ENCODE results near the gene TRAF3.

Gene TRAF3

GRCh38 chr14:102746634-102747438 lies 30.4 kb upstream of the TRAF3 start:
- DNase-seq (ENCODE audit: low read depth, low spot score): no peak
- H3K9ac ChIP-seq (ENCODE audit: insufficient read length, low read depth): no peak overlapping the region

GRCh38 chr14:102748806-102749205 lies 28.4 kb upstream of the TRAF3 start:
- Histone ChIP-seq H3K9ac (ENCODE audit: insufficient read length, low read depth) (peak overlapping the region; percentile 32), H3K4me1 (ENCODE audit: insufficient read depth, insufficient read length) (peaks cover 18% of the 10 kb centered on the region), H3K9me3 (ENCODE audit: insufficient read depth, low read length) (no peaks in the 10 kb centered on the region), H3K36me3 (ENCODE audit: insufficient read depth, insufficient read length, low read length) (peaks cover 20% of the 10 kb centered on the region), H3K27me3 (ENCODE audit: insufficient read depth, insufficient read length) (no peaks in the 10 kb centered on the region), H3K4me3 (ENCODE audit: insufficient read length, low read depth) (no peak overlapping the region)
- TF ChIP-seq ZNF274 (IDR thresholded peaks at IDR 0.05; ENCODE audit: low read depth, low read length) (no peak), SUZ12 (IDR thresholded peaks at IDR 0.05; ENCODE audit: extremely low read depth, insufficient read depth, insufficient read length) (no peak), YY1 (IDR thresholded peaks at IDR 0.05; ENCODE audit: insufficient read depth, insufficient read length) (no peak)
- no peak for DNase-seq (ENCODE audit: low read depth, low spot score)

More at GRCh38 chr14:102746634-102747438, 30.4 kb upstream of the TRAF3 start:
- Histone ChIP-seq H3K27me3 (ENCODE audit: insufficient read depth, insufficient read length) (no peaks in the 10 kb centered on the region), H3K4me1 (ENCODE audit: insufficient read depth, insufficient read length) (peaks cover 18% of the 10 kb centered on the region), H3K4me3 (ENCODE audit: insufficient read length, low read depth) (no peak overlapping the region), H3K9me3 (ENCODE audit: insufficient read depth, low read length) (no peaks in the 10 kb centered on the region), H3K36me3 (ENCODE audit: insufficient read depth, insufficient read length, low read length) (peaks cover 20% of the 10 kb centered on the region)
- TF ChIP-seq ZNF274 (IDR thresholded peaks at IDR 0.05; ENCODE audit: low read depth, low read length) (no peak), YY1 (IDR thresholded peaks at IDR 0.05; ENCODE audit: insufficient read depth, insufficient read length) (no peak), SUZ12 (IDR thresholded peaks at IDR 0.05; ENCODE audit: extremely low read depth, insufficient read depth, insufficient read length) (no peak)

- peaks cover 18% of the 10 kb centered on the region for H3K4me1 ChIP-seq (ENCODE audit: insufficient read depth, insufficient read length)
- H3K9ac ChIP-seq (ENCODE audit: insufficient read length, low read depth): peak overlapping the region; percentile 21
- DNase-seq (ENCODE audit: low read depth, low spot score): no peak
- TF ChIP-seq YY1 (IDR thresholded peaks at IDR 0.05; ENCODE audit: insufficient read depth, insufficient read length) (no peak), SUZ12 (IDR thresholded peaks at IDR 0.05; ENCODE audit: extremely low read depth, insufficient read depth, insufficient read length) (no peak), ZNF274 (IDR thresholded peaks at IDR 0.05; ENCODE audit: low read depth, low read length) (no peak)
- H3K36me3 ChIP-seq (ENCODE audit: insufficient read depth, insufficient read length, low read length): peaks cover 20% of the 10 kb centered on the region
- H3K9me3 ChIP-seq (ENCODE audit: insufficient read depth, low read length): no peaks in the 10 kb centered on the region
- no peak overlapping the region for H3K4me3 ChIP-seq (ENCODE audit: insufficient read length, low read depth)
- H3K27me3 ChIP-seq (ENCODE audit: insufficient read depth, insufficient read length): no peaks in the 10 kb centered on the region
These were observed 27.6 kb upstream of the TRAF3 start for GRCh38 chr14:102749393-102750305.

GRCh38 chr14:102750376-102750775 lies 26.9 kb upstream of the TRAF3 start:
- no peak for DNase-seq (ENCODE audit: low read depth, low spot score)
- Histone ChIP-seq H3K9me3 (ENCODE audit: insufficient read depth, low read length) (no peaks in the 10 kb centered on the region), H3K9ac (ENCODE audit: insufficient read length, low read depth) (no peak overlapping the region), H3K27me3 (ENCODE audit: insufficient read depth, insufficient read length) (no peaks in the 10 kb centered on the region), H3K36me3 (ENCODE audit: insufficient read depth, insufficient read length, low read length) (peaks cover 20% of the 10 kb centered on the region), H3K4me3 (ENCODE audit: insufficient read length, low read depth) (no peak overlapping the region), H3K4me1 (ENCODE audit: insufficient read depth, insufficient read length) (peaks cover 18% of the 10 kb centered on the region)
- TF ChIP-seq YY1 (IDR thresholded peaks at IDR 0.05; ENCODE audit: insufficient read depth, insufficient read length) (no peak), SUZ12 (IDR thresholded peaks at IDR 0.05; ENCODE audit: extremely low read depth, insufficient read depth, insufficient read length) (no peak), ZNF274 (IDR thresholded peaks at IDR 0.05; ENCODE audit: low read depth, low read length) (no peak)

GRCh38 chr14:102751088-102751487 lies 26.2 kb upstream of the TRAF3 start:
- Histone ChIP-seq H3K4me3 (ENCODE audit: insufficient read length, low read depth) (no peak overlapping the region), H3K9ac (ENCODE audit: insufficient read length, low read depth) (no peak overlapping the region), H3K27me3 (ENCODE audit: insufficient read depth, insufficient read length) (no peaks in the 10 kb centered on the region), H3K9me3 (ENCODE audit: insufficient read depth, low read length) (no peaks in the 10 kb centered on the region), H3K36me3 (ENCODE audit: insufficient read depth, insufficient read length, low read length) (peaks cover 20% of the 10 kb centered on the region), H3K4me1 (ENCODE audit: insufficient read depth, insufficient read length) (peaks cover 18% of the 10 kb centered on the region)
- TF ChIP-seq YY1 (IDR thresholded peaks at IDR 0.05; ENCODE audit: insufficient read depth, insufficient read length) (no peak), ZNF274 (IDR thresholded peaks at IDR 0.05; ENCODE audit: low read depth, low read length) (no peak), SUZ12 (IDR thresholded peaks at IDR 0.05; ENCODE audit: extremely low read depth, insufficient read depth, insufficient read length) (no peak)
- no peak for DNase-seq (ENCODE audit: low read depth, low spot score)

- Histone ChIP-seq H3K9me3 (ENCODE audit: insufficient read depth, low read length) (no peaks in the 10 kb centered on the region), H3K4me1 (ENCODE audit: insufficient read depth, insufficient read length) (peaks cover 18% of the 10 kb centered on the region), H3K9ac (ENCODE audit: insufficient read length, low read depth) (no peak overlapping the region), H3K27me3 (ENCODE audit: insufficient read depth, insufficient read length) (no peaks in the 10 kb centered on the region), H3K36me3 (ENCODE audit: insufficient read depth, insufficient read length, low read length) (peaks cover 10% of the 10 kb centered on the region), H3K4me3 (ENCODE audit: insufficient read length, low read depth) (no peak overlapping the region)
- no peak for TF ChIP-seq ZNF274 (IDR thresholded peaks at IDR 0.05; ENCODE audit: low read depth, low read length)
- TF ChIP-seq SUZ12 (IDR thresholded peaks at IDR 0.05; ENCODE audit: extremely low read depth, insufficient read depth, insufficient read length): no peak
- TF ChIP-seq YY1 (IDR thresholded peaks at IDR 0.05; ENCODE audit: insufficient read depth, insufficient read length): no peak
- DNase-seq (ENCODE audit: low read depth, low spot score): no peak
These were observed 24.9 kb upstream of the TRAF3 start for GRCh38 chr14:102752239-102752847.

All from NT2/D1 (cell line).